ENCODE measurements around the gene CARS2.
"Not testable (repeated sequence)": the region's sequence is repeated elsewhere in the genome, so short reads cannot be mapped to it uniquely, and the experiment has no call there.

The CARS2 gene

GRCh38 chr13:110616103-110617101, 89.5 kb downstream of the CARS2 start:
- peak; percentile 32 for DNase-seq (ENCODE audit: low read depth)

DNA sequence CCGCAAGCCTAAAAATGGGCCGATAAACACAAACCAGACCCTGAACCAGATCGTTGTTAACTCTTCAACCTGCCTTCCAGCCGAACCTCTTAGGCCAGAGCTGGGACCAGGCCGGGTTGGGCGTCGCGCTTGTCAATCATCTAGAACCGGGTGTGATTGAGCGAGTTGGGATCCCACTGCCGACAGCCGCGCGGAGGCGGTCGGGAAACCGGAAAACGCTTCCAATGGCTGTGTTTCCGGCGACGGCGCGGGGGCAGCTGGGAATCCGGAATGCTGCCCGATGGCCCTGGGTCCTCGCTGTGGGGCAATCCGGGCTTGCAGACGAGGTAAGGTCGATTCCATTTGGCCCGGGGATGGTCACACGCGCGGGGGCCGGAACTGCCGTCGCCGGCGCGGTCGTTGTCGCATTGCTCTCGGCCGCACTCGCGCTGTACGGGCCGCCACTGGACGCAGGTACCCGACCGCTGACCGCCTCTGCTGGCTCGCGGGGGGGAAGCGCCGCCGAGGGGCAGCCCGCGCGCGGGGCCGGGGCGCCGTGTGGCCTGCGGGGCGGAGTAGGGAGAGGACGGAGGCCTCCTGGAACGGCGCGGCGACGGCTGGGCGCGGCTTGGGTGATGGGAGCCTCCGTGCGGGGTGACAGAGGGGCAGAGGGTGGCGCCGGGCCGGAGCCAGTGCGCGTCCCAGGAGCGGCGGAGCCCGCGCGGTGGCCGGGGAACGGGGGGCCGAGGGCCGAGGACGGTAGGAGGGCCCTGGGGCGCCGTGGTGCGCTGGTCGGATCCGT, 90.4 kb downstream of the CARS2 start, which contains the start of gene NAXD:
TSS of gene NAXD (plus strand) at position 224 of the 781 bp plus-strand sequence. CDS start at position 281, 57 bp downstream.
- DNase-seq (ENCODE audit: low read depth), result peak; percentile 95

- DNase-seq (ENCODE audit: low read depth), result no peak
Measured at GRCh38 chr13:110615005-110615321, 91.0 kb downstream of the CARS2 start.

- DNase-seq (ENCODE audit: low read depth), result no peak
Measured at GRCh38 chr13:110610955-110611595, 94.8 kb downstream of the CARS2 start.

DNA sequence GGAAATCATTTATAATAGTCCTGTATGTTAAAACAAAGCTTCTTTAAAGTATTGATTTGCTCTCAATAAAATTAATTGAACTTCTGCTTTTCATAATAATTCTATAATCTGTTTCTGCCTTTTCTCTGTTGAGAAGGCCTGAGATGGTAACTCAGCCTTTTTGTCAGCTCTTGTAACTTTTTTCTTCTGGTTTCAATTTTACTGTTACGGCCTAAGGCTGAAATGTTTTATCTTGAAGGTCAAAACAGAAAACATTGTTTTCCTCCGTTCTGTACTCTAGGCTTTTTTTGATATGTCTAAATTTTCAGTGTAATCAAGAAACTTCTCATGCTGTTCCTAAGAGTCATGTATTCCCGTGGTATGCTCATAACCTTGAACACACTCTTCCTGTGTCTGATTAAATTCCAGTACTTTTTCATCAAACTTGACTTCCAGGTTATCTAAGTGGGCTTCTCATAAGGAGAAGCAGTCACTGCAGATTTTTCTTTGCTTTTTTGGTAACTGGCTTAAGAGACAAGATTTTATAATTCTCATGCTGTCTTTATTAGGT, 98.2 kb downstream of the CARS2 start:
- no peak for DNase-seq (ENCODE audit: low read depth)

DNA sequence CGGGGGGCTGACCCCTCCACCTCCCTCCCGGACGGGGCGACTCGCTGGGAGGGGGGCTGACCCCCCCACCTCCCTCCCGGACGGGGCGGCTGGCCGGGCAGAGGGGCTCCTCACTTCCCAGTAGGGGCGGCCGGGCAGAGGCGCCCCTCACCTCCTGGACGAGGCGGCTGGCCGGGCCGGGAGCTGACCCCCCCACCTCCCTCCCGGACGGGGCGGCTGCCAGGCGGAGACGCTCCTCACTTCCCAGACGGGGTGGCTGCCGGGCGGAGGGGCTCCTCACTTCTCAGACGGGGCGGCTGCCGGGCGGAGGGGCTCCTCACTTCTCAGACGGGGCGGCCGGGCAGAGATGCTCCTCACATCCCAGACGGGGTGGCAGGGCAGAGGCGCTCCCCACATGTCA, 99.6 kb downstream of the CARS2 start:
- DNase-seq (ENCODE audit: low read depth), result not testable (repeated sequence)

DNA sequence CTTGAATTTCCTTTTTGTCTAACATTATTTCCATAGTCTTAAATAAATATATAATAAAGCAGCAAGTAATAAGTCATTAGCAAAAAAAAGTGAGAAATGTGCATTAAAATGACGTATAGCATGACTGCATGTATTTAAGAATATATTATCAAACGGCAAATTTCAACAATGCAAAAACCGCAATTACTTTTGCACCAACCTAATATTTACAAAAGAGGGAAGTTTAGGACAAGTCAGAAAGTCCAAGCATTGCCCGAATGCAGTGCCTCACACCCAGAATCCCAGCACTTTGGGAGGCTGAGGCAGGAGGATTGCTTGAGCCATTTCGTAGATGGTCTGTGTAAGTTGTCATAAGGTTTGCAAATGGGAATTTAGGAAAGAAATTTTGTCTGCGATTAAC, 100.8 kb downstream of the CARS2 start:
- DNase-seq (ENCODE audit: low read depth), result no peak

GRCh38 chr13:110600980-110601379, 104.9 kb downstream of the CARS2 start:
- no peak for DNase-seq (ENCODE audit: low read depth)

GRCh38 chr13:110600261-110600819, 105.6 kb downstream of the CARS2 start:
- no peak for DNase-seq (ENCODE audit: low read depth)

- DNase-seq (ENCODE audit: low read depth), result no peak
Measured at GRCh38 chr13:110597041-110597689, 108.8 kb downstream of the CARS2 start.

DNA sequence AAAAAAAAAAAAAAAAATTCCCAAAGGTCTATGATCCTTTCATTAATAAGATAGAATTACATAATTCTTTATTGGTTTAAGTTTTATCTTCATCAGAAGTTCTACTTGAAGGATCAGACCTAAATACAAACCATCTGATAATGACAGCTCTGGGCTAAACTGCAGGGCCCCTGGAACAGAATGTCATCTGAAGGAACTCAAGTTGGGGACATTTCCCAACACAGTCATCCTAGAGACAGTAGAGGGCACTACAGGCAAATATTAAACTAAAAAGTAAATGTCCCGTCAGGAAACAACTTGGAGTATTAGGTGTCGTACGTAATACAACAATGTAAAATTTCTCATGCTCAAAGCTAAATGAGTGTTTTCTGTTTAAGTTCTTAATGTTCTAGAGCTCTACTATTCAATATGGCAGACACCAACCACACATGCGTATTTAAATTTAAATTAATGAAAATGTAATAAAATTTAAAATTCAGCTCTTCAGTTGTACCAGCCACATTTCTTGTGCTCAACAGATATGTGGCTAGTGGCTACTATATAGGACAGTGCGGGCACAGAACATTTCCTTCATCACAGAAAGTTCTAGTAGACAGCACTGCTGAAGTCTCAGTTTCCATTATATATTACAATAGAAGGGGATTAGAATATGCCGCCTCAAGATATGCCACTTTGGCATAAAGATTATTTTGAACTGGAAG, 112.3 kb downstream of the CARS2 start:
- peak; percentile 31 for DNase-seq (ENCODE audit: low read depth)

DNA sequence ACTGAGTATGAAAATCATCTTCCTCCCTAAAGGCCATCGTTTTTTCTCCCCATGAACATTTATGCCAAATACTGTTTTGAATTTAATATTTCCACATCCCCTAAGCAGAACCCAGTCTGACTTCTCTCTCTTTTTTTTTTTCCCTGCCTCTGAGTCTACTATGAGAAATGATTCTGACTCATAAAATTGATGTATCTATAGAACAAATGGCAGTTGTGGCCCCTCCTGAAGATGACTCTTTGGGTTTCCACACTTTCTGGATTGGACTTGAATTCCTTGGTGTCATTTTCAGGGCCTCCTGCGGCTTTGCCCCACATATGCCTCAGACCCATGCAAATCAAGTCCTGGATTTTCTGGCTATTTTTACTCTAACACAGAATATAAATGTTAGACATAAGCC, 113.3 kb downstream of the CARS2 start:
- DNase-seq (ENCODE audit: low read depth), result peak; percentile 48

Measured in stromal cell of bone marrow (primary cell).